Neutrophil (primary cell): ENCODE results near the gene WNT7B.

Experiments used
- H3K27ac ChIP-seq: fragments of 200-600 bp; sonication (generic); 2 replicates; pipeline ENCODE4 v1.5.1; 2016; ENCODE audit warnings: mild to moderate bottlenecking, moderate library complexity
- H3K27me3 ChIP-seq: fragments of 200-600 bp; sonication (generic); 2 replicates; pipeline ENCODE4 v1.6.0; 2016; ENCODE audit warnings: mild to moderate bottlenecking
- H3K36me3 ChIP-seq: fragments of 200-600 bp; sonication (generic); 2 replicates; pipeline ENCODE4 v1.5.1; 2017
- H3K4me1 ChIP-seq, 2 experiments: fragments of 200-600 bp in 1 of 2; sonication (generic) in 1 of 2; 1 replicate in 1 of 2; 2 replicates in 1 of 2; pipeline versions ENCODE4 v1.5.1 to v1.6.1; 2013 to 2016; ENCODE audit warnings: low read depth in 1 of 2, low read length in 1 of 2, mild to moderate bottlenecking in 1 of 2, moderate library complexity in 1 of 2; ENCODE audit not compliant: control insufficient read depth in 1 of 2, insufficient read depth in 1 of 2
- H3K4me3 ChIP-seq, 2 experiments: fragments of 200-600 bp in 1 of 2; sonication (generic) in 1 of 2; 1 replicate in 1 of 2; 2 replicates in 1 of 2; pipeline ENCODE4 v1.5.1; 2013 to 2016; ENCODE audit warnings: low read depth in 1 of 2, low read length in 1 of 2, mild to moderate bottlenecking in 1 of 2, moderate library complexity in 1 of 2
- H3K9me3 ChIP-seq: fragments of 200-600 bp; sonication (generic); 2 replicates; pipeline ENCODE4 v1.5.1; 2016
- TF ChIP-seq, protein P1 (sequence below): fragments of 200-600 bp; sonication (generic); IDR thresholded peaks from 2 replicates; pipeline ENCODE4 v1.5.1; 2016; ENCODE audit warnings: antibody characterized with exemption

WNT7B gene

DNA sequence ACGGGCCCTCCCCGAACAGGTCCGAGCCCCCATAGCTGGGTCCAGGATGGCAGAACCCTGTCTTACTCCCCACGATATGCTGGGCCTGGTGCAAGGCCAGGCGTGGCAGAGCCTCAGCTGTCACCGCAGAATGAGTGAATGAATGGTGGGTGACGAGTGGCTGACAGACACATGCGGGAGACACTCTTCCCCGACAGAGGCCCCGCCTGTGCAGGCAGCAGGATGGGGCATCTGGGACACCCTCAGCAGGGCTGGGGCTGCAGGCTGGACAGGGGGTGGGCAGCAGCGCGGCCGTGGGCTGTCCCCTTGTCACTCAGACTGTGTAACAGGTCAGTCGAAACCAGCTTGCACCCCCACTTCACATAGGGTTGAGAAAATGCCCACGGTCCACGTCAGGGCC, 18.0 kb downstream of the WNT7B start:
- H3K27me3 ChIP-seq = peaks cover 22% of the 10 kb centered on the region
- no peaks in the 10 kb centered on the region for H3K36me3 ChIP-seq
- no peak overlapping the region for H3K4me3 ChIP-seq
- TF ChIP-seq, protein P1, sequence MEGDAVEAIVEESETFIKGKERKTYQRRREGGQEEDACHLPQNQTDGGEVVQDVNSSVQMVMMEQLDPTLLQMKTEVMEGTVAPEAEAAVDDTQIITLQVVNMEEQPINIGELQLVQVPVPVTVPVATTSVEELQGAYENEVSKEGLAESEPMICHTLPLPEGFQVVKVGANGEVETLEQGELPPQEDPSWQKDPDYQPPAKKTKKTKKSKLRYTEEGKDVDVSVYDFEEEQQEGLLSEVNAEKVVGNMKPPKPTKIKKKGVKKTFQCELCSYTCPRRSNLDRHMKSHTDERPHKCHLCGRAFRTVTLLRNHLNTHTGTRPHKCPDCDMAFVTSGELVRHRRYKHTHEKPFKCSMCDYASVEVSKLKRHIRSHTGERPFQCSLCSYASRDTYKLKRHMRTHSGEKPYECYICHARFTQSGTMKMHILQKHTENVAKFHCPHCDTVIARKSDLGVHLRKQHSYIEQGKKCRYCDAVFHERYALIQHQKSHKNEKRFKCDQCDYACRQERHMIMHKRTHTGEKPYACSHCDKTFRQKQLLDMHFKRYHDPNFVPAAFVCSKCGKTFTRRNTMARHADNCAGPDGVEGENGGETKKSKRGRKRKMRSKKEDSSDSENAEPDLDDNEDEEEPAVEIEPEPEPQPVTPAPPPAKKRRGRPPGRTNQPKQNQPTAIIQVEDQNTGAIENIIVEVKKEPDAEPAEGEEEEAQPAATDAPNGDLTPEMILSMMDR = no peak
- no peak overlapping the region for H3K27ac ChIP-seq
- H3K4me1 ChIP-seq = no peaks in the 10 kb centered on the region
- H3K9me3 ChIP-seq = no peaks in the 10 kb centered on the region

GRCh38 chr22:45957826-45958225, 19.1 kb downstream of the WNT7B start:
- no peaks in the 10 kb centered on the region for H3K4me1 ChIP-seq
- no peaks in the 10 kb centered on the region for H3K9me3 ChIP-seq
- peaks cover 30% of the 10 kb centered on the region for H3K27me3 ChIP-seq
- TF ChIP-seq, protein P1 = no peak
- no peak overlapping the region for H3K27ac ChIP-seq
- H3K36me3 ChIP-seq = no peaks in the 10 kb centered on the region
- H3K4me3 ChIP-seq = no peak overlapping the region

DNA sequence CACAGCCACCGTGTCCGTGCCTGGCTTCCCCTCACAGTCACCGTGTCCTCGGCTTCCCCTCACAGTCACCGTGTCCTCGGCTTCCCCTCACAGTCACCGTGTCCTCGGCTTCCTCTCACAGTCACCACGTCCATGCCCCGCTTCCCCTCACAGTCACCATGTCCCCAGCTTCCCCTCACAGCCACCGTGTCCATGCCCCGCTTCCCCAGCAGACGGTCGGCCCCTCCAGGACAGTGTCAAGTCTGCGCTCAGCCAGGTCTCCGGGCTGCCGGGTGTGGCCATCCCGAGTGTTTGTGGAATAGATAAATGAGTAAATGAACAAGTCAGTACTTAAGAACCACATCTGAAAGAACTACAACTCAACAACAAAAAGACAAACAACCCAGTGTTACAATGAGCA, 23.8 kb downstream of the WNT7B start:
- Histone ChIP-seq H3K27ac (no peak overlapping the region), H3K4me3 (no peak overlapping the region), H3K27me3 (peaks cover 36% of the 10 kb centered on the region), H3K36me3 (no peaks in the 10 kb centered on the region), H3K4me1 (no peaks in the 10 kb centered on the region), H3K9me3 (no peaks in the 10 kb centered on the region)
- TF ChIP-seq, protein P1 = no peak

DNA sequence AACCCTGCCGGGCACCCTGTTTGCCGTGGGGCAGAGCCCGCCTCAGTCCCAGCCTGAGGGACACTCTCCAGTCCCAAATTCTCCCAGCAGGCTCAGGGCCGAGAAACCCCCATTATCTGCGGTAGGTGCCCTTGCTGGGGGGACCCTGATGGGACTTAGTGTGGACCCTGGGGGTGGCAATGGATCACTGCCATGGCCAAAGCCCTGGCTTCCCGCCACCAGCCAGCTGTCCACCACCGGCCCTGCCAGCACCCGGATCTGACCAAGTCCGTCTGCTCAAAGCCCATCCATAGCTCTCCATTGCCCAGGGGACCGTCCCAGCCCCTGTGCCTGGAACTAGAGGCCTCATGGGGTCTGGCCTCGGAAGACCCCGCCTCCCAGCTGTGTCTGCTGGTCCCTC, 24.4 kb downstream of the WNT7B start:
- no peaks in the 10 kb centered on the region for H3K9me3 ChIP-seq
- no peak overlapping the region for H3K27ac ChIP-seq
- H3K4me3 ChIP-seq = no peak overlapping the region
- TF ChIP-seq, protein P1 = no peak
- H3K27me3 ChIP-seq = peaks cover 36% of the 10 kb centered on the region
- no peaks in the 10 kb centered on the region for H3K4me1 ChIP-seq
- H3K36me3 ChIP-seq = no peaks in the 10 kb centered on the region

DNA sequence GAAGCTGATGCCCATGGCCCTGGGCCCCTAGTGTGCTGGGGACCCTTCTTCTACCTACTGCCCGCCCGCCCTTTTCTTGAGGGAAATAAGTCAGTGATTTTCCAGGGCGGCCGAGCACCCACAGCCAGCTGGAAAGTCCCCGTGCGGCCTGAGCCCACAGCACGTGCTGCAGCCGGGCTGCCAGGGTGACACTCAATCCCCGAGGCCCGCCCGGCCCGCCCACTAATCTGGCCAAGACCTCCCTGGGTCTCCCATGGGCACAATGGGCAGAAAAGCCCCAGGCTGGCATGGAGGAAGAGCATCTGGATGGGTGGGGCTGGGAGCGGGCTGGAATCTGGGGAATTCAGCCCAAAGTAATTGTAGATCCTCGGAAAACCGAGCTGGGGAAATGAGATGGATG, 24.8 kb downstream of the WNT7B start:
- Histone ChIP-seq H3K27ac (no peak overlapping the region), H3K27me3 (peaks cover 38% of the 10 kb centered on the region), H3K36me3 (no peaks in the 10 kb centered on the region), H3K9me3 (no peaks in the 10 kb centered on the region), H3K4me1 (no peaks in the 10 kb centered on the region), H3K4me3 (no peak overlapping the region)
- TF ChIP-seq, protein P1 = no peak

- Histone ChIP-seq H3K27ac (no peak overlapping the region), H3K4me3 (no peak overlapping the region), H3K36me3 (no peaks in the 10 kb centered on the region), H3K4me1 (no peaks in the 10 kb centered on the region), H3K27me3 (peaks cover 34% of the 10 kb centered on the region), H3K9me3 (no peaks in the 10 kb centered on the region)
- TF ChIP-seq, protein P1 = no peak
Measured at GRCh38 chr22:45949891-45950290, 27.1 kb downstream of the WNT7B start.
